T-helper 2 cell treated with Interferon-gamma antibody and Interleukin-4, amounts not matched to agents 100 ng/mL and 5 ng/mL, for 36 hours (primary cell): Measurements from ENCODE around the gene ADGRA3. TPM values are rescaled to one million over a fixed set of nuclear protein-coding genes. Genes with fewer than 3 reads are reported as not detected.

ENCODE experiments used
- intact Hi-C: fragments of 100-400 bp; cut with micrococcal nuclease; formaldehyde crosslinking; loops from one replicate; pipeline ENCODE4 v1.15.1; 2023
- total RNA-seq: library from RNA; stranded (reverse); gene quantifications from 2 replicates; pipeline ENCODE4 v1.2.3, GENCODE V29; 2022

ADGRA3 gene
- 13.3 and 14.0 TPM in 2 replicates for total RNA-seq

- intact Hi-C loops, result loop anchor here (2.0 to 5.0 kb wide), 5 partner anchors 34 to 156 kb away; no protein-coding TSS in a partner anchor
Measured at GRCh38 chr4:22515888-22516541, at the start of gene ADGRA3. Gene ADGRA3 (minus strand): TSS chr4:22516066. CDS start chr4:22515784, 282 bp downstream.

GRCh38 chr4:22556495-22556894 is 40.6 kb upstream of the ADGRA3 start:
- intact Hi-C loops, result no loop called here

GRCh38 chr4:22554670-22555069 is 38.8 kb upstream of the ADGRA3 start:
- intact Hi-C loops, result no loop called here

- intact Hi-C loops, result no loop called here
Measured at GRCh38 chr4:22553560-22553959, 37.7 kb upstream of the ADGRA3 start.

- intact Hi-C loops, result no loop called here
Measured at GRCh38 chr4:22552812-22553211, 36.9 kb upstream of the ADGRA3 start.

- intact Hi-C loops, result no loop called here
Measured at GRCh38 chr4:22551550-22551949, 35.7 kb upstream of the ADGRA3 start.

GRCh38 chr4:22546299-22546698 is 30.4 kb upstream of the ADGRA3 start:
- intact Hi-C loops, result no loop called here

- intact Hi-C loops, result no loop called here
Measured at GRCh38 chr4:22539251-22539650, 23.4 kb upstream of the ADGRA3 start.

- intact Hi-C loops, result no loop called here
Measured at GRCh38 chr4:22537864-22538263, 22.0 kb upstream of the ADGRA3 start.

GRCh38 chr4:22534374-22534773 is 18.5 kb upstream of the ADGRA3 start:
- intact Hi-C loops, result no loop called here

GRCh38 chr4:22532896-22533295 is 17.0 kb upstream of the ADGRA3 start:
- intact Hi-C loops, result no loop called here

- intact Hi-C loops, result no loop called here
Measured at GRCh38 chr4:22532117-22532516, 16.3 kb upstream of the ADGRA3 start.

- intact Hi-C loops, result no loop called here
Measured at GRCh38 chr4:22531311-22532019, 15.6 kb upstream of the ADGRA3 start.

- intact Hi-C loops, result no loop called here
Measured at GRCh38 chr4:22524895-22525294, 9.0 kb upstream of the ADGRA3 start.

- intact Hi-C loops, result no loop called here
Measured at GRCh38 chr4:22522706-22523501, 7.0 kb upstream of the ADGRA3 start.

GRCh38 chr4:22522206-22522605 is 6.3 kb upstream of the ADGRA3 start:
- intact Hi-C loops, result no loop called here

- intact Hi-C loops, result no loop called here
Measured at GRCh38 chr4:22521240-22521639, 5.4 kb upstream of the ADGRA3 start.

- intact Hi-C loops, result loop anchor here (2.0 to 5.0 kb wide), 5 partner anchors 33 to 157 kb away; no protein-coding TSS in a partner anchor
Measured at GRCh38 chr4:22515145-22515887, 550 bp downstream of the ADGRA3 start.

- intact Hi-C loops, result loop anchor here (2.0 kb wide), 2 partner anchors 70 to 96 kb away; no protein-coding TSS in a partner anchor
Measured at GRCh38 chr4:22514481-22514880, 1.4 kb downstream of the ADGRA3 start.

GRCh38 chr4:22514001-22514400 is 1.9 kb downstream of the ADGRA3 start:
- intact Hi-C loops, result loop anchor here (2.0 kb wide), 2 partner anchors 69 to 95 kb away; no protein-coding TSS in a partner anchor

GRCh38 chr4:22512306-22512705 is 3.6 kb downstream of the ADGRA3 start:
- intact Hi-C loops, result no loop called here
